GM12892 (cell line): Measurements from ENCODE around the gene NGEF.

ENCODE experiments used
- DNase-seq: peaks from one replicate; pipeline ENCODE4 v3.0.0; 2011; ENCODE audit not compliant: insufficient read length
- FAIRE-seq: peaks from 2 replicates; lab custom pipeline; 2011; peaks lifted over from hg19 to GRCh38; lab: Jason Lieb, UNC
- POLR2A ChIP-seq: IDR thresholded peaks from 2 replicates; pipeline ENCODE4 v1.6.1; 2011; ENCODE audit warnings: low read depth, low read length, control low read depth
- POLR2AphosphoS5 ChIP-seq: IDR thresholded peaks from 2 replicates; pipeline ENCODE4 v1.6.1; 2011; ENCODE audit warnings: low read depth, low read length, control low read depth
- TAF1 ChIP-seq: IDR thresholded peaks from 2 replicates; pipeline ENCODE4 v1.6.1; 2011; ENCODE audit warnings: low read depth, mild to moderate bottlenecking, control low read depth, low read length, borderline replicate concordance

Gene NGEF

DNA sequence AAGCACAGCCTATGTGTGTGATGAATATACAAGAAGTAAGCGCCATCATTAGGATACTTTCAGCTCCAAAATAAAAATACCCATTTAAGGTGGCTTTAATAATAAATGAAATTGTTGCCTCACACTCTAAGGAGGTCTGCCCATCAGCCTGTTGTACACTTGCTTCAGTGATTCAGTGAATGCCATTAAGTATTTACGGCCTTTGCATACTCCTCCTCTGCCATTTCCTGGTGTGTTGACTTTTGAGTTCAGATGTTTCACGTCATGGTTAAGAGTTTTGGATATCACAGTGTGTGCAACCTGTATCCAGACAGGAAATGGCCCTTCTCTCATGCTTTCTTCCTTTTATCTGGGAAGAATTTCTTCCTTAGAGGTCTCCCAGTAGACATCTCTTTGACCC is 181.6 kb downstream of the NGEF start:
- TF ChIP-seq POLR2A (no peak), TAF1 (no peak), POLR2AphosphoS5 (no peak)
- DNase-seq = no peak
- no peak for FAIRE-seq

DNA sequence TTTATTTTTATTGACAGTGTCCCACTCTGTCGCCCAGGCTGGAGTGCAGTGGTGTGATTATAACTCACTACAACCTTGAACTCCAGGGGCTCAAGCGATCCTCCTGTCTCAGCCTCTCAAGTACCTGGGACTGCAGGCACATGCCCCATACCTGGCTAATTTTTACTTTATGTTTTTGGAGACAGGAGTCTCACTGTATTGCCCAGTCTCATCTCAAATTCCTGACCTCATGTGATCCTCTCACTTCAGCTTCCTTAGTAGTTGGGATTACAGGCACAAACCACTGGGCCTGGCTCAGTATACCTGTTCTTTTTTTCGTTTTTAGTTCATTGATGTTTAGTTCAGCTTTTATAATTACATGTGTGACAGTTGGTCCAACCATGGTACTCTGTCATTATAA is 183.1 kb downstream of the NGEF start:
- FAIRE-seq (no peak), DNase-seq (no peak)
- TF ChIP-seq POLR2A = no peak
